CD4-positive, alpha-beta memory T cell (primary cell): ENCODE data around the gene PLEKHA7. TPM values are rescaled to one million over a fixed set of nuclear protein-coding genes. Genes with fewer than 3 reads are reported as not detected.
A peak's percentile ranks its signal among the peaks of the same experiment; 100 is the strongest.

Experiments
- CTCF ChIA-PET: fragments of 350-600 bp; sonication (Branson Sonifier 250); formaldehyde crosslinking; loops from one replicate; lab custom pipeline; 2021; ENCODE audit warnings: inconsistent platforms; ENCODE audit not compliant: partially characterized antibody; lab: Charles Lee
- POLR2A ChIA-PET: fragments of 350-600 bp; sonication (Branson Sonifier 250); formaldehyde crosslinking; loops from one replicate; lab custom pipeline; 2021; ENCODE audit not compliant: partially characterized antibody; lab: Charles Lee
- DNase-seq, 5 donors: peaks; one replicate each; pipeline versions ENCODE4 v3.0.0 to v3.0.0-alpha.2; 2020 to 2022; ENCODE audit warnings: mixed read lengths in 1 of 5
- H3K27ac ChIP-seq: one replicate; pipeline ENCODE4 v1.7.0; 2013; ENCODE audit warnings: low read depth, low read length
- H3K27me3 ChIP-seq: 2 replicates; pipeline ENCODE4 v1.7.0; 2013; ENCODE audit warnings: mild to moderate bottlenecking, low read length, moderate library complexity; ENCODE audit not compliant: insufficient read depth
- H3K36me3 ChIP-seq: 2 replicates; pipeline ENCODE4 v1.7.0; 2013; ENCODE audit warnings: mild to moderate bottlenecking, low read length, moderate library complexity; ENCODE audit not compliant: insufficient read depth
- H3K4me1 ChIP-seq: 2 replicates; pipeline ENCODE4 v1.7.0; 2013; ENCODE audit warnings: mild to moderate bottlenecking, low read length, moderate library complexity; ENCODE audit not compliant: insufficient read depth
- H3K4me3 ChIP-seq, 2 donors: one replicate each; pipeline ENCODE4 v1.7.0; 2013; ENCODE audit warnings: low read length in 2 of 2, mild to moderate bottlenecking in 1 of 2
- H3K9me3 ChIP-seq, 2 donors: one replicate each; pipeline ENCODE4 v1.7.0; 2013; ENCODE audit warnings: low read length in 2 of 2, control low read depth in 1 of 2; ENCODE audit not compliant: control insufficient read depth in 1 of 2
- H3K27ac Mint-ChIP-seq, 7 donors: one replicate each; pipeline ENCODE4 v1.8.0; 2020 to 2021; ENCODE audit warnings: mixed read lengths in 7 of 7, mild to moderate bottlenecking in 6 of 7, inconsistent platforms in 3 of 7, moderate library complexity in 3 of 7
- H3K27me3 Mint-ChIP-seq, 2 donors: one replicate each; pipeline ENCODE4 v1.8.0; 2020 to 2021; ENCODE audit warnings: mixed read lengths in 2 of 2
- H3K36me3 Mint-ChIP-seq, 2 donors: one replicate each; pipeline ENCODE4 v1.8.0; 2020 to 2021; ENCODE audit warnings: mixed read lengths in 2 of 2, inconsistent platforms in 1 of 2, mild to moderate bottlenecking in 1 of 2
- H3K4me1 Mint-ChIP-seq, 4 donors: one replicate each; pipeline ENCODE4 v1.8.0; 2020 to 2021; ENCODE audit warnings: mixed read lengths in 4 of 4, mild to moderate bottlenecking in 1 of 4
- H3K4me3 Mint-ChIP-seq, 8 donors: one replicate each; pipeline ENCODE4 v1.8.0; 2020 to 2021; ENCODE audit warnings: mixed read lengths in 8 of 8, mild to moderate bottlenecking in 7 of 8, moderate library complexity in 6 of 8, inconsistent platforms in 3 of 8
- H3K9me3 Mint-ChIP-seq, 8 donors: one replicate each; pipeline ENCODE4 v1.8.0; 2020 to 2021; ENCODE audit warnings: mixed read lengths in 8 of 8, mild to moderate bottlenecking in 5 of 8, inconsistent platforms in 3 of 8, moderate library complexity in 1 of 8
- intact Hi-C: fragments of 100-400 bp; cut with micrococcal nuclease; formaldehyde crosslinking; loops from one replicate; pipeline ENCODE4 v1.15.1; 2023
- polyA plus RNA-seq, 2 donors: library from polyadenylated mRNA; unstranded; fragments of 300-500 nt; fragmentation: Illumina TruSeq; gene quantifications; one replicate each; pipeline ENCODE4 v1.2.3, GENCODE V29; 2021
- total RNA-seq, 2 experiments: library from RNA; stranded (reverse); gene quantifications; one replicate each; pipeline ENCODE4 v1.2.3, GENCODE V29; 2021

Gene PLEKHA7
- total and polyA plus RNA-seq, 4 experiments from 2014 or later = 1.6 to 8.3 (median 6.0) TPM

DNA sequence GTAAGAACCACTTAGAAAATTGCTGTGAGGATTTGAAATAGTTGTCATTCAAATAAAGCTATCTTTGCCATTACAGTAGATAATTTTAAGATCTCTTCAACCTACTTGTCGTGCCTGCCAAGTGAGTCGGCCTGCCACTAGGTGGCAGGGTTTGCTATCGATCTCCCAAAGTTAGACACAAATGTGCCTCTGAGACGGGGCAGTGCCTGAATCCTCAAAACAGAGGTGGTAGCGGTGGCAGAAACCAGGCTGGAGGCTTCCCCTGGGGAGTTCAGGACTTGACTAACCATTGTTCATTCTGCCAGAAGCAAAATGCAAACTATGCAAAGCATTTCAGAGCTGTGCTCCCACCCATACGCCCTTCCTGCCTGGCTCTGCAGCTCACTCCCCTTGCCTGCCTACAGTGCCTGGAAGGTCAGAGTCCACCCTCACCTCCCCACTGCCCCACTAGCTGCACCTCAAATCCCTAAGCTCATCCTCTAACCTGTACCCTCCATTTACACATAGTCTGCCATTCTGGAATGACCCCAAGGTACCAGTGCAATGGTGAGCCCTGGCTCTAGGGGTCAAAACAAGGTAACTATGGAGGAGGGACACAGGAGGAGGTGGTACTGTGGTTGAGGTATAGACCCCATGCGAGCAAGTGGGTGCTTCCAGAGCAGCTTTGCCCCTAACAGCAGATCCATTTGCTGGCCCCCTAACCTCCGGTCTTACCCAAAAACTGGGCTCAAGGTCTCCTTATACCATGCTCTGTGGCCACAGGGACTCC is 193.7 kb downstream of the PLEKHA7 start:
- no peaks in the 10 kb centered on the region for H3K4me1 ChIP-seq
- peak; percentile 6 to 59 (median 27) for DNase-seq
- Mint-ChIP-seq H3K36me3 (peaks cover 4 to 12% of the 10 kb centered on the region in 2 donors), H3K4me3 (peak overlapping the region in 1 of 8 donors; percentile 60), H3K4me1 (peaks cover 5 to 7% (median 6%) of the 10 kb centered on the region in 4 donors), H3K9me3 (no peaks in the 10 kb centered on the region), H3K27me3 (no peaks in the 10 kb centered on the region), H3K27ac (no peak overlapping the region)
- no peaks in the 10 kb centered on the region for H3K27me3 ChIP-seq
- ChIA-PET CTCF (interaction anchor here (0.6 to 4.7 kb wide), 24 partner anchors 9 to 684 kb away, joined by 3 to 49 read pairs (median 4); no protein-coding TSS in a partner anchor), POLR2A (no interaction called here)
- no peak overlapping the region for H3K4me3 ChIP-seq
- H3K9me3 ChIP-seq = no peaks in the 10 kb centered on the region
- H3K36me3 ChIP-seq = no peaks in the 10 kb centered on the region
- H3K27ac ChIP-seq = no peak overlapping the region
- intact Hi-C loops = no loop called here

DNA sequence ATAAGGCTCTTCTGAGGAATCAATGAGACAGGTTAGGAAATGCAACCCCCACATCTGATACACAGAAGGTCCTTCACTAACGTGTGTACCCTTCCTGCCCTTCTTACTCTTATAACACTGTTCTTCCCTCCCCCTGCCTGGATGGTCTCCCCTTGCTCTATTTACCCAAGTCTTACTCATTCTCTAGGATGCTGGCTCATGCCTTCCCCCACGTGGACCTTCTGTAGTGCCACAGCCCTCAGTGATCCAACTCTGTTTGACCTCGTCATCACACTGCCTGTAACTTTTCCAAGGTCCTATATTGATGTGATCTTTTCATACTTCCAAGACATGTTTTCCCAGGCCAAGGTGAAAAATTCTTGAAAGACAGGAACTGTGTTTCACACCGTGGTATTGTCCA is 195.9 kb downstream of the PLEKHA7 start:
- ChIA-PET POLR2A (no interaction called here), CTCF (interaction anchor here (1.1 to 4.1 kb wide), 2 partner anchors 11 to 12 kb away, joined by 3 to 34 read pairs; no protein-coding TSS in a partner anchor)
- Mint-ChIP-seq H3K36me3 (peaks cover 4 to 15% of the 10 kb centered on the region in 2 donors), H3K4me1 (peaks cover 5 to 7% (median 6%) of the 10 kb centered on the region in 4 donors), H3K9me3 (no peaks in the 10 kb centered on the region), H3K27ac (no peak overlapping the region), H3K27me3 (no peaks in the 10 kb centered on the region), H3K4me3 (no peak overlapping the region)
- no peaks in the 10 kb centered on the region for H3K4me1 ChIP-seq
- intact Hi-C loops = no loop called here
- no peaks in the 10 kb centered on the region for H3K36me3 ChIP-seq
- no peaks in the 10 kb centered on the region for H3K27me3 ChIP-seq
- no peak overlapping the region for H3K4me3 ChIP-seq
- DNase-seq = no peak
- no peak overlapping the region for H3K27ac ChIP-seq
- no peaks in the 10 kb centered on the region for H3K9me3 ChIP-seq

DNA sequence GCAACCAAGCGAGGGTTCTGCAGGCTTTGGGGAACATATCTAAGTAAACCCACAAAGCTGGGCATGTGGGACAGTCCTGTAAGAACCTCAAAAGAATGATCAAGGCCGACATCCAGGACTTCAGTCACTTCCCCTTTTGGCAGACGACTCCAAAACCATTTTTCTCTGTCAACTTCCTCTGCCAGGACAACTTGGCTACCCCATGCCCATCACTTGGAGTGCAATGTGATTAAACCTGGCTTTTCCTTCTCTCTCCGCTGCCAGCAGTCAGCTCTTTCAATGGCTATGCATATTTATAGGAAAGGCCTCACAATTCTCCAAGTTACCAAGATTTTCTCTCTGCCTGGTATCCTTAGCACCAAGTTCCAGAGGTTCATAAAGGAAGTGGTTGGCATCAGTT is 196.9 kb downstream of the PLEKHA7 start:
- no peak for DNase-seq
- intact Hi-C loops = no loop called here
- Histone ChIP-seq H3K27me3 (no peaks in the 10 kb centered on the region), H3K36me3 (no peaks in the 10 kb centered on the region), H3K9me3 (no peaks in the 10 kb centered on the region), H3K4me1 (no peaks in the 10 kb centered on the region), H3K27ac (no peak overlapping the region), H3K4me3 (no peak overlapping the region)
- Mint-ChIP-seq H3K27me3 (no peaks in the 10 kb centered on the region), H3K4me3 (no peak overlapping the region), H3K9me3 (no peaks in the 10 kb centered on the region), H3K27ac (no peak overlapping the region), H3K36me3 (peaks cover 4 to 15% of the 10 kb centered on the region in 2 donors), H3K4me1 (peaks cover 5 to 7% (median 6%) of the 10 kb centered on the region in 4 donors)
- CTCF ChIA-PET = interaction anchor here (1.1 kb wide), 1 partner anchor 10 kb away, joined by 3 read pairs; no protein-coding TSS in a partner anchor
- POLR2A ChIA-PET = no interaction called here

- Histone ChIP-seq H3K27ac (no peak overlapping the region), H3K9me3 (no peaks in the 10 kb centered on the region), H3K4me1 (no peaks in the 10 kb centered on the region), H3K4me3 (no peak overlapping the region), H3K36me3 (no peaks in the 10 kb centered on the region), H3K27me3 (no peaks in the 10 kb centered on the region)
- Mint-ChIP-seq H3K27ac (no peak overlapping the region), H3K9me3 (no peaks in the 10 kb centered on the region), H3K4me1 (peaks cover 5 to 7% (median 6%) of the 10 kb centered on the region in 4 donors), H3K4me3 (no peak overlapping the region), H3K36me3 (peaks cover 4 to 15% of the 10 kb centered on the region in 2 donors), H3K27me3 (no peaks in the 10 kb centered on the region)
- DNase-seq = no peak
- CTCF ChIA-PET = interaction anchor here (0.7 to 0.8 kb wide), 2 partner anchors 12 to 31 kb away, joined by 3 read pairs; no protein-coding TSS in a partner anchor
- intact Hi-C loops = no loop called here
- POLR2A ChIA-PET = no interaction called here
Measured at GRCh38 chr11:16816358-16817270, 197.6 kb downstream of the PLEKHA7 start.

DNA sequence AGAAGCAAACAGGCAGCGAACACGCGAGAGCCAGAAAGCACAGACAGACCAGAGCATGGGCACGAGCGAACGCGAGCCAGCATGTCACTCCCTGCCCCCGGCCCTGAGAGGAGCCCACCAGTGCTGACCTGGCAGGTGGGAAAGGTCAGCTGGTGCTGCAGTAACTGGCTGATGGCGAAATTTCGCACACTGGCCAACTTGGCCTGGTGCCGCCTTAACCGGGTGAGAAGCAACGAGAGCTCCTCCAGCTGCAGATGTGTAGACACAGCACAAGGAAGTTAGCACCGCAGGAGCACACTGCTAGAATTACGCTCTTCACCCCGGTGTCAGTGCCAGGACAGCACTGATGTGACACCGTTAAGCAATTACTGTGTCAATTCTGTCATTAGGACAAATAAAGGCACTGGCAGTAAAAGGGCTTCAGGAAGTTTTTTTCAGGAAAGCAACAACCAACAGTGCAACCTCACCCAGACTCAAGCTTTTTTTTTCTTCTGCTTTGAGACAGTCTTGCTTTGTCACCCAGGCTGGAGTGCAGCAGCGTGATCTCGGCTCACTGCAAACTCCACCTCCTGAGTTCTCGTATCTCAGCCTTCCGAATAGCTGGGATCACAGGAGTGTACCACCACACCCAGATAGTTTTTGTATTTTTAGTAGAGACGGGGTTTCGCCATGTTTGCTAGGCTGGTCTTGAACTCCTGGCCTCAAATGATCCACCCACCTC is 199.0 kb downstream of the PLEKHA7 start:
- ChIA-PET CTCF (interaction anchor here (6.8 kb wide), 1 partner anchor 29 kb away, joined by 55 read pairs; no protein-coding TSS in a partner anchor), POLR2A (no interaction called here)
- Histone ChIP-seq H3K27ac (no peak overlapping the region), H3K36me3 (no peaks in the 10 kb centered on the region), H3K9me3 (no peaks in the 10 kb centered on the region), H3K4me1 (no peaks in the 10 kb centered on the region), H3K4me3 (no peak overlapping the region), H3K27me3 (no peaks in the 10 kb centered on the region)
- Mint-ChIP-seq H3K27ac (peak overlapping the region in 1 of 7 donors; percentile 69), H3K9me3 (no peaks in the 10 kb centered on the region), H3K4me1 (peaks cover 0 to 1% (median under 1%) of the 10 kb centered on the region in 4 donors), H3K27me3 (no peaks in the 10 kb centered on the region), H3K36me3 (peaks cover 4 to 15% of the 10 kb centered on the region in 2 donors), H3K4me3 (no peak overlapping the region)
- no peak for DNase-seq
- intact Hi-C loops = no loop called here

GRCh38 chr11:16814410-16815046 is 199.7 kb downstream of the PLEKHA7 start:
- intact Hi-C loops = no loop called here
- H3K4me3 Mint-ChIP-seq = no peak overlapping the region
- Histone ChIP-seq H3K36me3 (no peaks in the 10 kb centered on the region), H3K27ac (no peak overlapping the region), H3K4me1 (no peaks in the 10 kb centered on the region), H3K9me3 (no peaks in the 10 kb centered on the region), H3K27me3 (no peaks in the 10 kb centered on the region), H3K4me3 (no peak overlapping the region)
- H3K4me1 Mint-ChIP-seq = no peaks in the 10 kb centered on the region
- POLR2A ChIA-PET = no interaction called here
- CTCF ChIA-PET = interaction anchor here (1.0 to 6.8 kb wide), 3 partner anchors 13 to 28 kb away, joined by 4 to 55 read pairs (median 5); no protein-coding TSS in a partner anchor
- peaks cover 4 to 15% of the 10 kb centered on the region in 2 donors for H3K36me3 Mint-ChIP-seq
- no peaks in the 10 kb centered on the region for H3K9me3 Mint-ChIP-seq
- H3K27me3 Mint-ChIP-seq = no peaks in the 10 kb centered on the region
- no peak overlapping the region for H3K27ac Mint-ChIP-seq
- DNase-seq = no peak
